VCaP (cell line): ENCODE results near the gene THOP1.

Experiments
- H3K27ac ChIP-seq: fragments of 450-650 bp; 2 replicates; pipeline ENCODE4 v1.5.1; 2017
- CTCF ChIP-seq: fragments of 450-650 bp; conservative IDR thresholded peaks from 2 replicates; pipeline ENCODE4 v1.5.1; 2017; ENCODE audit warnings: mild to moderate bottlenecking, moderate library complexity

Gene THOP1

DNA sequence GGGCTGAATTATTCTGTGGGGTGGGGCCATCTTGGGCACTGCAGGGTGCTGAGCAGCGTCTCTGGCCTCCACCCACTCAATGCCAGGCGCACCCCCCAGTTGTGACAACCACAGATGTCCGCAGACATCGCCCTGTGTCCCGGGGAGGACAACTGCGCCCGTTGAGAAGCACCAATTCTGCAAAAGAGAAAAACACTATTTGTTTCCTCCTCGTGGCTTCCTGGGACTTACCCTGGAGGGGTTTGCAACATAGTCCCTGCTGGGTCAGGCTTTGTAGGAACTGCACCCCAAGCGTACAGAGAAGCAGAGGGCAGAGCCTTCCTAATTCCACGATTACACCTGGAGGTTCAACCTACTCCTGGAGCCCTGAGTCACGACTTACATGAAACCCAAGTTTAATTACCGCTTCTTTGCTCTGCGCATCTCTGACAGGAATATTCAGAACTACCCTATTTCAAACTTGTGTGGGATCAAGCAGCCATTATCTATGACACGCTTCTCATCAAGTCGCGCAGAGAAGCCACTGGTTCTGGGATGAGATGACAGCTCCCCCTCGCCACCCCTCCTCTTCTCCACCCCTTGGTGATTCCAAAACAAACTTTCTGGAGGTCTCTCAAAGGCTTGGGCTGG is 34.4 kb upstream of the THOP1 start:
- no peak overlapping the region for H3K27ac ChIP-seq
- no peak for TF ChIP-seq CTCF

DNA sequence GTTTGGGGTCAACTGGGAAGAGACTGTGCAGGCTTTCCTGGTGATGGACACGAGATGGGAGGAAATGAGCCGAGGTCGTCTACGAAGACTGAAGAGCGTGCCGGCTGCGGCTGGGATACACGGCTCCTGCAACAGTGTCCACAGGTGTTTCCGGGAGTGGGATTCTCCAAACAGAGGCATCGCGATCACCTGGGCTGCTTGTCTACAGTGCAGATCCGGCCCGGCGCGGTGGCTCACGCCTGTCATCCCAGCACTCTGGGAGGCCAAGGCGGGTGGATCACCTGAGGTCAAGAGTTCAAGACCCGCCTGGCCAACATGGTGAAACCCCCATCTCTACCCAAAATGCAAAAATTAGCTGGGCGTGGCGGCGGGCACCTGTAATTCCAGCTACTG is 33.9 kb upstream of the THOP1 start:
- no peak for TF ChIP-seq CTCF

GRCh38 chr19:2754659-2755447 is 30.4 kb upstream of the THOP1 start:
- no peak for TF ChIP-seq CTCF
- no peak overlapping the region for H3K27ac ChIP-seq

More for the DNA sequence above, 33.9 kb upstream of the THOP1 start:
- H3K27ac ChIP-seq, result no peak overlapping the region

GRCh38 chr19:2755448-2755705 is 29.9 kb upstream of the THOP1 start:
- no peak overlapping the region for H3K27ac ChIP-seq
- no peak for TF ChIP-seq CTCF

GRCh38 chr19:2755811-2756210 is 29.5 kb upstream of the THOP1 start:
- TF ChIP-seq CTCF, result no peak
- H3K27ac ChIP-seq, result no peak overlapping the region

DNA sequence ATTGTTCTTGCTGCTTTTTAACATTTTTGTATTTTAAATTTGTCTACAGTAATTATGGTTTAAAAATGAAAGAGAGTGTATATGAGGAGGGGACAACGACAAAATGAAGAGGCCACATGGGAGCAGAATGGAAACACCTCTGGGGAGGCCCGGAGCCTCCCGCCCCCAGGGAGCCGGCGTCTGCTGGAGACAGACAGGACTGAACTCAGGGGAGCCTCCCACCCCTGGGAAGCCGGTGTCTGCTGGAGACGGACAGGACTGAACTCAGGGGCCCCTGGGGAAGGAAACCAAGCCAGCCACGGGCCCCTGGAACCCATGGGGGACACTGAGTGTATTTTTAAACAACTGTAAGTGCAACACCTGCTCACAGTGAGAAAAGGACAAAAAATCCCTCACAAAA is 28.8 kb upstream of the THOP1 start:
- TF ChIP-seq CTCF, result no peak
- H3K27ac ChIP-seq, result no peak overlapping the region

- no peak overlapping the region for H3K27ac ChIP-seq
- TF ChIP-seq CTCF, result no peak
Observed at GRCh38 chr19:2756921-2757881, 28.1 kb upstream of the THOP1 start.
